ENCODE data around the gene HCFC1.

GRCh38 chrX:153938226-153938786, 33.3 kb downstream of the HCFC1 start:
- no peak for TF ChIP-seq MYC (IDR thresholded peaks at IDR 0.05; ENCODE audit: low read depth, low read length)
- no peak for TF ChIP-seq MYC (CRISPR knock-in tag; IDR thresholded peaks at IDR 0.05; ENCODE audit: borderline replicate concordance, low read depth)
- no peak for TF ChIP-seq NR2C1 (IDR thresholded peaks at IDR 0.05)
- TF ChIP-seq NR2C1 (tag; IDR thresholded peaks at IDR 0.05), result no peak
- no peak for TF ChIP-seq ZNF174 (CRISPR knock-in tag; IDR thresholded peaks at IDR 0.05)
- TF ChIP-seq RAD21 (CRISPR knock-in tag; conservative IDR thresholded peaks at IDR 0.05 in 1 of 2, IDR thresholded peaks at IDR 0.05 in 1 of 2), result no peak
- no peak for TF ChIP-seq POLR2G (IDR thresholded peaks at IDR 0.05; ENCODE audit: low read depth, low read length)
- TF ChIP-seq JUND (IDR thresholded peaks at IDR 0.05; ENCODE audit: borderline replicate concordance, low read depth, low read length), result no peak
- no peak for TF ChIP-seq JUND (tag; IDR thresholded peaks at IDR 0.05; ENCODE audit: borderline replicate concordance, low read depth, low read length)
